Liver (tissue), 9 donors: Measurements from ENCODE around the gene MED25. TPM values are rescaled to one million over a fixed set of nuclear protein-coding genes. Genes with fewer than 3 reads are reported as not detected.

Experiments used
- DNase-seq: peaks from one replicate; pipeline ENCODE4 v3.0.0-alpha.2; 2017; ENCODE audit warnings: low spot score
- H3K27ac ChIP-seq, 2 donors: one replicate each; pipeline ENCODE4 v1.7.0; 2013; ENCODE audit warnings: inconsistent platforms in 2 of 2, low read length in 2 of 2, control low read depth in 1 of 2, low read depth in 1 of 2, mild to moderate bottlenecking in 1 of 2
- H3K27me3 ChIP-seq, 4 donors: one replicate each; pipeline versions ENCODE4 v1.6.1 to v1.7.0; 2013; ENCODE audit warnings: low read length in 3 of 4, inconsistent platforms in 1 of 4, mild to moderate bottlenecking in 1 of 4, moderate library complexity in 1 of 4; ENCODE audit not compliant: control insufficient read depth in 4 of 4, insufficient read depth in 4 of 4
- H3K36me3 ChIP-seq, 4 donors: one replicate each; pipeline versions ENCODE4 v1.6.1 to v1.7.0; 2013; ENCODE audit warnings: low read length in 3 of 4, mild to moderate bottlenecking in 3 of 4, low read depth in 1 of 4, moderate library complexity in 1 of 4; ENCODE audit not compliant: control insufficient read depth in 4 of 4, insufficient read depth in 3 of 4
- H3K4me1 ChIP-seq, 4 donors: one replicate each; pipeline versions ENCODE4 v1.6.1 to v1.7.0; 2013; ENCODE audit warnings: low read length in 3 of 4, mild to moderate bottlenecking in 3 of 4, moderate library complexity in 1 of 4; ENCODE audit not compliant: control insufficient read depth in 4 of 4, insufficient read depth in 4 of 4
- H3K4me3 ChIP-seq, 3 donors: one replicate each; pipeline versions ENCODE4 v1.6.1 to v1.7.0; 2013; ENCODE audit warnings: low read length in 3 of 3, control low read depth in 1 of 3, low read depth in 1 of 3, mild to moderate bottlenecking in 1 of 3
- H3K9ac ChIP-seq, 2 donors: one replicate each; pipeline ENCODE4 v1.7.0; 2013; ENCODE audit warnings: low read length in 2 of 2, mild to moderate bottlenecking in 2 of 2, moderate library complexity in 2 of 2, control low read depth in 1 of 2, low read depth in 1 of 2
- H3K9me3 ChIP-seq, 4 donors: one replicate each; pipeline versions ENCODE4 v1.6.1 to v1.7.0; 2013; ENCODE audit warnings: low read length in 3 of 4; ENCODE audit not compliant: control insufficient read depth in 4 of 4
- CTCF ChIP-seq: fragments of 150-350 bp; IDR thresholded peaks from 2 replicates; pipeline ENCODE4 v1.5.1; 2017; ENCODE audit warnings: improper control_type of control experiment, low read depth, low read length; ENCODE audit not compliant: missing input control
- EGR1 ChIP-seq, 2 donors: IDR thresholded peaks; 2 replicates each; pipeline ENCODE4 v1.6.1; 2016 to 2018; ENCODE audit warnings: antibody characterized with exemption in 2 of 2, low read depth in 2 of 2
- FOXA1 ChIP-seq: IDR thresholded peaks from 2 replicates; pipeline ENCODE4 v1.6.1; 2016; ENCODE audit warnings: antibody characterized with exemption
- HNF4G ChIP-seq: IDR thresholded peaks from 2 replicates; pipeline ENCODE4 v1.6.1; 2016; ENCODE audit warnings: antibody characterized with exemption
- JUND ChIP-seq, 2 donors: IDR thresholded peaks; 2 replicates each; pipeline ENCODE4 v1.6.1; 2016; ENCODE audit warnings: antibody characterized with exemption in 2 of 2
- RAD21 ChIP-seq, 2 donors: IDR thresholded peaks; 2 replicates each; pipeline ENCODE4 v1.6.1; 2016; ENCODE audit warnings: antibody characterized with exemption in 2 of 2, mild to moderate bottlenecking in 2 of 2
- REST ChIP-seq: IDR thresholded peaks from 2 replicates; pipeline ENCODE4 v1.6.1; 2016; ENCODE audit warnings: antibody characterized with exemption, mild to moderate bottlenecking
- RXRA ChIP-seq, 2 donors: IDR thresholded peaks; 2 replicates each; pipeline ENCODE4 v1.6.1; 2017 to 2018; ENCODE audit warnings: antibody characterized with exemption in 2 of 2, mild to moderate bottlenecking in 1 of 2
- SP1 ChIP-seq: IDR thresholded peaks from 2 replicates; pipeline ENCODE4 v1.6.1; 2018; ENCODE audit warnings: antibody characterized with exemption, mild to moderate bottlenecking
- YY1 ChIP-seq: IDR thresholded peaks from 2 replicates; pipeline ENCODE4 v1.6.1; 2016; ENCODE audit warnings: antibody characterized with exemption, mild to moderate bottlenecking
- ZBTB33 ChIP-seq: IDR thresholded peaks from 2 replicates; pipeline ENCODE4 v1.6.1; 2016; ENCODE audit warnings: antibody characterized with exemption
- WGBS: extraction: QIAGEN DNeasy Blood & Tissue Kit; methylation state at CpG from one replicate; pipeline ENCODE4 v1.1.7; 2013; 5-methylcytosine and 5-hydroxymethylcytosine counted together
- polyA plus RNA-seq, 2 donors: library from polyadenylated mRNA; stranded (reverse) in 1 of 2; unstranded in 1 of 2; fragments of 200-250 nt in 1 of 2; fragments of >200 nt in 1 of 2; fragmentation: Nextera tagmentation in 1 of 2; extraction: Ambion mirVana in 1 of 2; gene quantifications; one replicate each; pipeline versions ENCODE4 v1.2.1 to v1.2.3, GENCODE V29; 2013 to 2015
- total RNA-seq, 2 donors: library from RNA; depleted of rRNA; stranded (reverse); fragments of >200 nt; gene quantifications; one replicate each; pipeline ENCODE4 v1.2.3, GENCODE V29; 2014
- donor health status: healthy.
- donor health status: healthy.
- donor health status: healthy.
- donor health status: healthy.
- donor health status: healthy.

Gene MED25
- total and polyA plus RNA-seq, 4 donors: 4.7 to 24.1 (median 9.6) TPM

GRCh38 chr19:49803529-49803856, 14.6 kb upstream of the MED25 start:
- Histone ChIP-seq H3K9ac (no peak overlapping the region), H3K9me3 (no peaks in the 10 kb centered on the region), H3K27ac (no peak overlapping the region), H3K27me3 (no peaks in the 10 kb centered on the region), H3K4me3 (no peak overlapping the region), H3K4me1 (peaks cover 0 to 3% (median under 1%) of the 10 kb centered on the region in 4 donors), H3K36me3 (peaks cover 22 to 66% (median 37%) of the 10 kb centered on the region in 4 donors)
- DNase-seq: no peak
- WGBS: 94% methylated on average over 6 of the region's 6 CpGs
- TF ChIP-seq JUND (IDR thresholded peaks at IDR 0.05): no peak
- no peak for TF ChIP-seq FOXA1
- no peak for TF ChIP-seq YY1
- no peak for TF ChIP-seq EGR1 (IDR thresholded peaks at IDR 0.05; ENCODE audit: low read depth in 2 of 2)
- TF ChIP-seq HNF4G: no peak
- no peak for TF ChIP-seq CTCF
- TF ChIP-seq SP1: no peak
- no peak for TF ChIP-seq REST
- no peak for TF ChIP-seq RAD21 (IDR thresholded peaks at IDR 0.05)

GRCh38 chr19:49805822-49806619, 12.1 kb upstream of the MED25 start:
- no peak for DNase-seq
- H3K27me3 ChIP-seq: no peaks in the 10 kb centered on the region
- no peak overlapping the region for H3K9ac ChIP-seq
- peaks cover 0 to 15% (median 9%) of the 10 kb centered on the region in 4 donors for H3K4me1 ChIP-seq
- TF ChIP-seq ZBTB33 (no peak), RXRA (IDR thresholded peaks at IDR 0.05) (no peak), EGR1 (IDR thresholded peaks at IDR 0.05; ENCODE audit: low read depth in 2 of 2) (no peak)
- peaks cover 10 to 42% (median 19%) of the 10 kb centered on the region in 4 donors for H3K36me3 ChIP-seq
- no peak overlapping the region for H3K27ac ChIP-seq
- H3K4me3 ChIP-seq: no peak overlapping the region
- WGBS: 88% methylated on average over 20 of the region's 20 CpGs
- H3K9me3 ChIP-seq: no peaks in the 10 kb centered on the region
